Duodenal mucosa (tissue), 2 donors: ENCODE data around the gene IL1RAPL2.

Experiments
- H3K27ac ChIP-seq: one replicate; pipeline ENCODE4 v1.7.0; 2013; ENCODE audit warnings: low read depth, low read length
- H3K27me3 ChIP-seq, 2 donors: one replicate each; pipeline ENCODE4 v1.7.0; 2013; ENCODE audit warnings: low read length in 2 of 2, control low read depth in 1 of 2; ENCODE audit not compliant: insufficient read depth in 2 of 2, control insufficient read depth in 1 of 2
- H3K36me3 ChIP-seq, 2 donors: one replicate each; pipeline ENCODE4 v1.7.0; 2013; ENCODE audit warnings: low read length in 2 of 2, control low read depth in 1 of 2; ENCODE audit not compliant: insufficient read depth in 2 of 2, control insufficient read depth in 1 of 2
- H3K4me1 ChIP-seq, 2 donors: one replicate each; pipeline ENCODE4 v1.7.0; 2013; ENCODE audit warnings: low read length in 2 of 2, control low read depth in 1 of 2; ENCODE audit not compliant: insufficient read depth in 2 of 2, control insufficient read depth in 1 of 2
- H3K4me3 ChIP-seq, 2 donors: one replicate each; pipeline ENCODE4 v1.7.0; 2013; ENCODE audit warnings: low read length in 2 of 2, low read depth in 1 of 2
- H3K9ac ChIP-seq, 2 donors: one replicate each; pipeline ENCODE4 v1.7.0; 2013; ENCODE audit warnings: low read length in 2 of 2, low read depth in 1 of 2
- H3K9me3 ChIP-seq, 2 donors: one replicate each; pipeline ENCODE4 v1.7.0; 2013; ENCODE audit warnings: low read length in 2 of 2, control low read depth in 1 of 2; ENCODE audit not compliant: control insufficient read depth in 1 of 2

IL1RAPL2 gene

GRCh38 chrX:105117621-105118020, 551.6 kb downstream of the IL1RAPL2 start:
- no peaks in the 10 kb centered on the region for H3K27me3 ChIP-seq
- no peak overlapping the region for H3K4me3 ChIP-seq
- no peaks in the 10 kb centered on the region for H3K4me1 ChIP-seq
- no peak overlapping the region for H3K9ac ChIP-seq
- no peaks in the 10 kb centered on the region for H3K36me3 ChIP-seq
- H3K9me3 ChIP-seq, result no peaks in the 10 kb centered on the region
- H3K27ac ChIP-seq, result no peak overlapping the region

DNA sequence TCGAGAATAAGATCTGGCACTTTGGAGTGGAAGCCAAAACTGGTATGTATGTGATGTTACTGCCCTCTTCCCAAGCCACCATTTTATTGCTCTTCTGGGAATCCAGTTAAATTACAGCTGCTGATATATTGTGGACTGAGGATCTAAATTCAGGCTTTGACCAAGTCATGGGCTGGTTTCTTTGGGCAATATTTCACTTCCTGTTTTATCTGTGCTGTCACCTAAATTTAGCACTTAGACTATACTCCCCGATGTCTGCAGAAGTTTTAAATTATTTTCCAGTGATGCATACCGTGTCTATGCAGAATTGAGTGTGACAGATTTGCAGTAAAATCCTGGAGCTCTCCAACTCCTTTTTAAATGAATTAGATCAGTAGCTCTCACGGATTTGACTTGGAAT, 554.5 kb downstream of the IL1RAPL2 start:
- H3K27me3 ChIP-seq, result no peaks in the 10 kb centered on the region
- no peak overlapping the region for H3K4me3 ChIP-seq
- H3K9ac ChIP-seq, result no peak overlapping the region
- H3K27ac ChIP-seq, result no peak overlapping the region
- no peaks in the 10 kb centered on the region for H3K9me3 ChIP-seq
- H3K4me1 ChIP-seq, result no peaks in the 10 kb centered on the region
- H3K36me3 ChIP-seq, result no peaks in the 10 kb centered on the region

DNA sequence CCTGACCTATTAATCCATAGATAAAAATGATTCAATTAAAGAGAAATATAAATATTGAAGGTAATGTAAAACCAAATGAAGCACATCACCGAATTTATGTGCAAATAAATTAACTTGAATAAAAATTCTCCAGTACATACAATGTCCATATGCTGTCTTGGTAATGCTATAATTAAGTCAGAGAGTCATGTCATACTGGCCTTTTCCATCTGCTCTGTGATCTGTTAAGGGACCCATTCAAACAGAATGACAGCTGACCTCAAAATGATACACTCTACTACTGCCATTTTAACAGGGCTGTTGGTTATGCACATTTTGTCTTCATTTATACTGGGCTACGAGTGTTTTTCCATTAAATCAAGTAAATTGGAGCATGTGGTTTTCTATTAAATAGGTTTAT, 555.2 kb downstream of the IL1RAPL2 start:
- Histone ChIP-seq H3K27me3 (no peaks in the 10 kb centered on the region), H3K4me1 (no peaks in the 10 kb centered on the region), H3K4me3 (no peak overlapping the region), H3K27ac (no peak overlapping the region), H3K9me3 (no peaks in the 10 kb centered on the region), H3K9ac (no peak overlapping the region), H3K36me3 (no peaks in the 10 kb centered on the region)

GRCh38 chrX:105126201-105126600, 560.2 kb downstream of the IL1RAPL2 start:
- Histone ChIP-seq H3K36me3 (no peaks in the 10 kb centered on the region), H3K4me3 (no peak overlapping the region), H3K9ac (no peak overlapping the region), H3K27me3 (no peaks in the 10 kb centered on the region), H3K27ac (no peak overlapping the region), H3K4me1 (no peaks in the 10 kb centered on the region), H3K9me3 (no peaks in the 10 kb centered on the region)

DNA sequence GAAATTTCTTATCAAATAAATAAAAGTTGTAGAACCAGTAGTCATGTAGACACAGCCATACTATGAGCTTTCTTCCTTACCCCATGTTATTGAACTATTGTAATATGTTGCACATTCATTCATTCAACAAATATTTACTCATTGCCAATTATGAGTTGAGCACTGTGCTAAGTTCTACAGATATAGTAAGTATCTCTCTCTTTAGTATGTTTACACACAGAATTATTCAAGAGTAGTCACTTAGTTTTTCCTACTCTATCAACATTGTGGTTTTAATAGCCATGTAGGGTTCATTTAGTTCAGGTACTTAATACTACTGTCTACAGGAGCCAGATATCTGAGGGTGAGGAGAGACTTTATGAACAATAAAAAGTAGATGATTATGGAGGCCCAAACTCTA, 568.3 kb downstream of the IL1RAPL2 start:
- H3K36me3 ChIP-seq, result no peaks in the 10 kb centered on the region
- H3K27ac ChIP-seq, result no peak overlapping the region
- no peaks in the 10 kb centered on the region for H3K4me1 ChIP-seq
- no peaks in the 10 kb centered on the region for H3K9me3 ChIP-seq
- H3K4me3 ChIP-seq, result no peak overlapping the region
- H3K27me3 ChIP-seq, result no peaks in the 10 kb centered on the region
- no peak overlapping the region for H3K9ac ChIP-seq

DNA sequence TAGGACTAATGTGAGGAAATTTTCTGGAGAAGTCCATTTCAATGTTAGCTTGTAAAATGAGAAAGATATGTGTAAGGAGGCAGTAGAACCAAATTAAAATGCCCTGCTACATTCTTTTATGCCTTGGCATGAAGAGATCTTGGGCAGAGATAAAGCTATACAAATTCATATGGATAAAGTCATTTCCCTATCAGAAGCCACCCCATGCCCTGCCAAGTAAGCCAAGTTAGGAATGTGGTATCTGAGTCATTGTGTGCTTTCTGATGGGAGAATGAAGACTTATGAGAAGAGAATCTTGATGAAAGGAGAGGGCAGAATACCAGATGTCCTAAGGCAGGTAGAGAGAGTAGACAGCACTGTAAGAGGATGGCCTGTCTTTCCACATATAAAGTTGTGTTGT, 570.8 kb downstream of the IL1RAPL2 start:
- no peaks in the 10 kb centered on the region for H3K9me3 ChIP-seq
- H3K4me1 ChIP-seq, result no peaks in the 10 kb centered on the region
- H3K36me3 ChIP-seq, result no peaks in the 10 kb centered on the region
- no peak overlapping the region for H3K27ac ChIP-seq
- H3K4me3 ChIP-seq, result no peak overlapping the region
- H3K9ac ChIP-seq, result no peak overlapping the region
- no peaks in the 10 kb centered on the region for H3K27me3 ChIP-seq

- Histone ChIP-seq H3K27ac (no peak overlapping the region), H3K36me3 (no peaks in the 10 kb centered on the region), H3K27me3 (no peaks in the 10 kb centered on the region), H3K9me3 (no peaks in the 10 kb centered on the region), H3K9ac (no peak overlapping the region), H3K4me1 (no peaks in the 10 kb centered on the region), H3K4me3 (no peak overlapping the region)
Measured at GRCh38 chrX:105150036-105150435, 584.0 kb downstream of the IL1RAPL2 start.

- Histone ChIP-seq H3K4me1 (no peaks in the 10 kb centered on the region), H3K9ac (no peak overlapping the region), H3K4me3 (no peak overlapping the region), H3K9me3 (no peaks in the 10 kb centered on the region), H3K36me3 (no peaks in the 10 kb centered on the region), H3K27ac (no peak overlapping the region), H3K27me3 (no peaks in the 10 kb centered on the region)
Measured at GRCh38 chrX:105150557-105150956, 584.6 kb downstream of the IL1RAPL2 start.

DNA sequence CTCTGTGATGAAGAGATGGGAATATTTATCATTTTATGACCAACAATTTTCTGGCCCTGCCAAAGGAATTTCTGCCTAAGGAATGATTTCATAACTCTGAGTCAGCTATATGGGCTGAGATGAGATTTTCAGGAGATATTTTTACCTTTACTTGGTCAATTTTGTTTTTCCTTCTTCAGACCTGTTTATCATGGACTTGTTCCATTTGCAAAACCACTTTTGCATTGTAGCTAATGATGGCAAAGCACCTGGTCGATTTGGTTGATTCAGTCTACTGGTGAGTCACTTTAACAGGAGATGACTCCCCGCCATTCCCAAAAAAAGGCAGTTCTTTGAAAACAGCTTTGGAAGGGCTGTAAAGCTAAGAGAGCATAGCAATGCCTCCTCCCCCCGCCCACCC, 601.2 kb downstream of the IL1RAPL2 start:
- Histone ChIP-seq H3K9me3 (no peaks in the 10 kb centered on the region), H3K4me3 (no peak overlapping the region), H3K4me1 (no peaks in the 10 kb centered on the region), H3K9ac (no peak overlapping the region), H3K27me3 (no peaks in the 10 kb centered on the region), H3K27ac (no peak overlapping the region), H3K36me3 (no peaks in the 10 kb centered on the region)

GRCh38 chrX:105168577-105168976, 602.6 kb downstream of the IL1RAPL2 start:
- H3K9me3 ChIP-seq, result no peaks in the 10 kb centered on the region
- H3K4me1 ChIP-seq, result no peaks in the 10 kb centered on the region
- no peaks in the 10 kb centered on the region for H3K36me3 ChIP-seq
- no peak overlapping the region for H3K4me3 ChIP-seq
- no peak overlapping the region for H3K27ac ChIP-seq
- no peak overlapping the region for H3K9ac ChIP-seq
- H3K27me3 ChIP-seq, result no peaks in the 10 kb centered on the region

- Histone ChIP-seq H3K27me3 (no peaks in the 10 kb centered on the region), H3K36me3 (no peaks in the 10 kb centered on the region), H3K27ac (no peak overlapping the region), H3K4me3 (no peak overlapping the region), H3K9me3 (no peaks in the 10 kb centered on the region), H3K9ac (no peak overlapping the region), H3K4me1 (no peaks in the 10 kb centered on the region)
Measured at GRCh38 chrX:105173071-105173470, 607.1 kb downstream of the IL1RAPL2 start.
